Stomach (tissue), 9 donors: ENCODE data around the gene NOM1. TPM values are rescaled to one million over a fixed set of nuclear protein-coding genes. Genes with fewer than 3 reads are reported as not detected.
A peak's percentile ranks its signal among the peaks of the same experiment; 100 is the strongest.

Experiments
- DNase-seq, 2 donors: peaks; one replicate each; pipeline versions ENCODE4 v3.0.0 to v3.0.0-alpha.2; 2013 to 2019
- H3K27ac ChIP-seq, 5 donors: fragments of 200-600 bp in 4 of 5; sonication (generic) in 4 of 5; one replicate each; pipeline ENCODE4 v1.5.1; 2013 to 2019; ENCODE audit warnings: mild to moderate bottlenecking in 1 of 5, moderate library complexity in 1 of 5
- H3K27me3 ChIP-seq, 3 donors: fragments of 200-600 bp; sonication (generic); one replicate each; pipeline ENCODE4 v1.5.1; 2017 to 2019; ENCODE audit warnings: mixed run types in 1 of 3
- H3K36me3 ChIP-seq, 4 donors: fragments of 200-600 bp; sonication (generic); 1 replicate in 3 of 4; 2 replicates in 1 of 4; pipeline ENCODE4 v1.5.1; 2016 to 2019
- H3K4me1 ChIP-seq, 4 donors: fragments of 200-600 bp; sonication (generic); one replicate each; pipeline ENCODE4 v1.5.1; 2016 to 2019
- H3K4me3 ChIP-seq, 4 donors: fragments of 200-600 bp; sonication (generic) in 3 of 4; one replicate each; pipeline ENCODE4 v1.5.1; 2016 to 2019; ENCODE audit warnings: mild to moderate bottlenecking in 1 of 4
- H3K9me3 ChIP-seq, 4 donors: fragments of 200-600 bp; sonication (generic); one replicate each; pipeline ENCODE4 v1.5.1; 2016 to 2019
- EP300 ChIP-seq: sonication (generic); formaldehyde crosslinking; IDR thresholded peaks from one replicate; pipeline ENCODE4 v1.6.1; 2017; ENCODE audit warnings: antibody characterized with exemption
- POLR2A ChIP-seq, 4 donors: fragments of 450-650 bp; IDR thresholded peaks; one replicate each; pipeline ENCODE4 v1.6.1; 2016; ENCODE audit warnings: antibody characterized with exemption in 4 of 4, control low read depth in 2 of 4, mild to moderate bottlenecking in 1 of 4, moderate library complexity in 1 of 4
- POLR2AphosphoS5 ChIP-seq, 3 donors: sonication (generic); formaldehyde crosslinking; IDR thresholded peaks; one replicate each; pipeline ENCODE4 v1.6.1; 2016; ENCODE audit warnings: antibody characterized with exemption in 3 of 3
- WGBS, 5 donors: extraction: QIAGEN DNeasy Blood & Tissue Kit in 3 of 5; methylation state at CpG; one replicate each; pipeline versions ENCODE4 v1.1.5 to v1.1.7; 2013 to 2018; 5-methylcytosine and 5-hydroxymethylcytosine counted together
- intact Hi-C: fragments of 100-400 bp; cut with DNase I; formaldehyde crosslinking; loops from one replicate; pipeline ENCODE4 v1.15.1; 2023; ENCODE audit warnings: low total_unique reads
- polyA plus RNA-seq, 3 donors: library from polyadenylated mRNA; stranded (reverse); fragments of 200-250 nt; gene quantifications; one replicate each; pipeline ENCODE4 v1.2.3, GENCODE V29; 2013
- total RNA-seq, 5 donors: library from RNA; depleted of rRNA; stranded (reverse); fragments of >200 nt; gene quantifications; one replicate each; pipeline versions ENCODE4 v1.1.0 to v1.2.3, GENCODE V29; 2014 to 2016
- TF ChIP-seq, protein P1 (sequence below), 7 experiments: fragments of 450-650 bp in 4 of 7; fragments of 200-600 bp in 3 of 7; sonication (generic) in 3 of 7; IDR thresholded peaks; one replicate each; pipeline ENCODE4 v1.5.1; 2016 to 2019; ENCODE audit warnings: antibody characterized with exemption in 7 of 7, control low read depth in 2 of 7, mild to moderate bottlenecking in 1 of 7
- donor health status: healthy with polysubstance abuse.
- donor health status: Bipolar disorder and iron deficiency.
- donor health status: healthy.

Gene NOM1
- total and polyA plus RNA-seq, 8 donors, result 0.58 to 117 (median 12.4) TPM

DNA sequence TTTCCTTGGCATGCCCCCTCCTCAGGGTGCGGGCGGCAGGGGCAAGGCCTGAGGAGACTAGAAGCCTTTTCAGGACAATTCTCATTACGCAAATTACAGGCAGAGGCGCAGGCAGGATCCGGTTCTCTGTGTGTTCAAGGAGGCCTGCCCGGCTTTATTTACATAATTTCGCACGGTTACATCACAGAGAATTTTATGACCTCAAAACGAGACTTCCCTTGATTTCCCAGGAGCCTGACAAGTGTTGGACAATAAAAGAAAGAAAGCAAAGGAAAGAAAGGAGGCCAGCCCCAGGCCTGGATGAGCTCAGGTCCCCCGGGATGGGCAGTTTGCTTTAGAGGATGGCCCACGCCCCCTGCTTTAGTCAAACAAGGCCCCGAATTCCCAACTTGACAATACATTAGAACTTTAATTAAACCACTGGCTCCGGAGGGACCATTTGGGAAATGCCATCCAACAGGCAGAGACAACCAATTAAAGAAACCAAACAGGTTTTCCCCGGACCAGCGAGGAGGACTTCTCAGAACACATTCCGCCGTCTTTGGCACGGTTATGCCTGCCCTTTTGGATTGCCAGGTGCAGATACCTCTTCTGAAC, 58.1 kb downstream of the NOM1 start:
- Histone ChIP-seq H3K27ac (peak overlapping the region in 4 of 5 donors; percentile 33 to 66 (median 51)), H3K9me3 (no peaks in the 10 kb centered on the region), H3K4me1 (peaks cover 31 to 90% (median 75%) of the 10 kb centered on the region in 4 donors), H3K4me3 (peak overlapping the region in 3 of 4 donors; percentile 51 to 66 (median 57)), H3K27me3 (peaks cover 23 to 98% (median 77%) of the 10 kb centered on the region in 3 donors), H3K36me3 (no peaks in the 10 kb centered on the region)
- DNase-seq, result peak; percentile 57 to 81
- intact Hi-C loops, result no loop called here
- 17 to 25% (median 23%) methylated on average over 18 of the region's 18 CpGs for WGBS, 5 donors
- TF ChIP-seq POLR2AphosphoS5 (IDR thresholded peaks at IDR 0.05), result no peak
- no peak for TF ChIP-seq EP300
- TF ChIP-seq, protein P1, sequence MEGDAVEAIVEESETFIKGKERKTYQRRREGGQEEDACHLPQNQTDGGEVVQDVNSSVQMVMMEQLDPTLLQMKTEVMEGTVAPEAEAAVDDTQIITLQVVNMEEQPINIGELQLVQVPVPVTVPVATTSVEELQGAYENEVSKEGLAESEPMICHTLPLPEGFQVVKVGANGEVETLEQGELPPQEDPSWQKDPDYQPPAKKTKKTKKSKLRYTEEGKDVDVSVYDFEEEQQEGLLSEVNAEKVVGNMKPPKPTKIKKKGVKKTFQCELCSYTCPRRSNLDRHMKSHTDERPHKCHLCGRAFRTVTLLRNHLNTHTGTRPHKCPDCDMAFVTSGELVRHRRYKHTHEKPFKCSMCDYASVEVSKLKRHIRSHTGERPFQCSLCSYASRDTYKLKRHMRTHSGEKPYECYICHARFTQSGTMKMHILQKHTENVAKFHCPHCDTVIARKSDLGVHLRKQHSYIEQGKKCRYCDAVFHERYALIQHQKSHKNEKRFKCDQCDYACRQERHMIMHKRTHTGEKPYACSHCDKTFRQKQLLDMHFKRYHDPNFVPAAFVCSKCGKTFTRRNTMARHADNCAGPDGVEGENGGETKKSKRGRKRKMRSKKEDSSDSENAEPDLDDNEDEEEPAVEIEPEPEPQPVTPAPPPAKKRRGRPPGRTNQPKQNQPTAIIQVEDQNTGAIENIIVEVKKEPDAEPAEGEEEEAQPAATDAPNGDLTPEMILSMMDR (IDR thresholded peaks at IDR 0.05), result no peak
- TF ChIP-seq POLR2A (IDR thresholded peaks at IDR 0.05), result no peak

DNA sequence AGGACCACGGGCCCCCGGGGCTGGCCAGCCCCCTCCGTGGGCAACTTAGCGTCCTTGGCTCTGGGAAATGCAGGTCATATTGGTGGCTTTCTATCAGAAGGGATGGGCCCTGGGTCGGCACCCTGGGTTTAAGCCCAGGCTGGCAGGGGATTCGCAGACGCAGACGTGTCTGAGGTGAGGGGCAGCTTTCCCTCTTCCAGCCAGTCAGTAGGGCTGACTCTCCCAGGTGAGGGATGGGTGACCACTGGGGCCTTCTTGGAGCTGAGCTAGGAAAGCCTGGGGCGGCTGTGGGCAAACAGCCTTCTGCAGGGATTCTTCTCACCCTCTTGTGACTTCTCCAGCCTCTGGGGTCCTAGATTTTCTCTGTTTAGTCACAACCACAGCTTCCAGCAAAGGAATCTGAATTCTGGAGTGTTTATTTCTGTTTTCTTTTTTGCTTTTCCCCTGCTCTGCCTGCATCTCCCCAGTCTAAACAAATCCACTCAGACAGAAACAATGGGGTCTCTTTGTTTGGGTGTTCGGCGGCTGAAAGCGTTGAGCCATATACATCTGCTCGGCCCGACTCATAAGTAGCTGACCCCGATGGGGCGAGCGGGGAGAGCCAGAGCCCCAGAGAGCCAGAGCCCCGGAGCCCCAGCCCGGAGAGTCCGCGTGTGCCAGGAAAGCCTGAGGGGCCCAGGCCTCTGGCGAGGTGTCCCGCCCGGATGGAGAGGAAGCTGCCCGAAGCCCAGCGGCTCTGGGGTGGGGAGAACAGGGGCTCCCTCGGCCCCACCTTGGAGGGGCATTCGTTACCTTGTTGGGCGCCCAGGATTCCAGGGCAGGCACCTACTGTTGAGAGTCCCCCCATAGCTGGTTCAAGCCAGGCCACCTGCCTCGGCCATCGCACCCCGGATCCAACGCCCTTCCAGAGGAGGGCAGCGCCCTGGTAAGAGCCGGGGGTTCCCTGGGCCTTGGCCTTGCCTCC, 59.0 kb downstream of the NOM1 start:
- 9 to 17% (median 12%) methylated on average over 24 to 35 of the region's 35 CpGs for WGBS, 5 donors
- Histone ChIP-seq H3K36me3 (no peaks in the 10 kb centered on the region), H3K4me3 (peak overlapping the region; percentile 46 to 66 (median 54)), H3K27me3 (peaks cover 19 to 98% (median 77%) of the 10 kb centered on the region in 3 donors), H3K27ac (peak overlapping the region; percentile 61 to 77 (median 74)), H3K4me1 (peaks cover 31 to 81% (median 71%) of the 10 kb centered on the region in 4 donors), H3K9me3 (no peaks in the 10 kb centered on the region)
- intact Hi-C loops, result no loop called here
- DNase-seq, result peak in 1 of 2 donors; percentile 23
- TF ChIP-seq POLR2AphosphoS5 (IDR thresholded peaks at IDR 0.05), result no peak
- TF ChIP-seq, protein P1 (IDR thresholded peaks at IDR 0.05), result no peak
- TF ChIP-seq EP300, result no peak
- TF ChIP-seq POLR2A (IDR thresholded peaks at IDR 0.05), result no peak

DNA sequence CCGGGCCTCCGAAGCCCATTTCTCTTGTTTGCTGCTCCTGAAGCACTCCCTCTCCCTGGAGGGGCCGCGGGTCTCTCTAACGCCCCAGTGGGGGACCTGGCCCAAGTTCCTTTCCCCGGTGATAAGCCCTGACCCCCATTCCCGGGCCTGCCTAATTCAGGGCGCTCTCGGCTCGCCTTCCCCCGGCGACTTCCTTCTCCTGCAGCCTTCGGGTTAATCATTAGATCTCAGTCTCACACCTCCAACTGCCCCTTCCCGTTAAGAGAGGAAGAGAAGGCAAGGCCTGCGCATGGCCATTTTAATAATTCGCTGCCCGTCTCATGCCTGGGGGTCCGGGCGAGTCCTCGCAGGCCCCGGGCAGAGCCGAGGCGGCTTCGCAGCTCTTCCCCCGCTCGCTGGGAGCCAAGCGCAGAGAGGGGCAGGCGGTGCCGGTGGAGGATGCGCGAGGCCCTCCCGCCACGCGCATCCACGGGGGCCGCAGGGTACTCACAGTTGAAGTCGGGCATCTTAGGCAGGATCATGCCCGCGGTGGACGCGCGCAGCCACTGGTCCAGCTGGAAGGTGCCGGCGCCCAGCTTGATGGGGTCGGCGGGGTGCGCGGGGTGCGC, 59.8 kb downstream of the NOM1 start:
- WGBS, 5 donors, result 1 to 4% (median 2%) methylated on average over 26 to 49 of the region's 49 CpGs
- no peak for TF ChIP-seq POLR2A (IDR thresholded peaks at IDR 0.05)
- TF ChIP-seq POLR2AphosphoS5 (IDR thresholded peaks at IDR 0.05), result peak in 1 of 3 donors; percentile 9
- no peak for TF ChIP-seq EP300
- TF ChIP-seq, protein P1 (IDR thresholded peaks at IDR 0.05), result no peak
- peak; percentile 59 to 80 for DNase-seq
- H3K9me3 ChIP-seq, result no peaks in the 10 kb centered on the region
- peak overlapping the region; percentile 46 to 66 (median 54) for H3K4me3 ChIP-seq
- no peaks in the 10 kb centered on the region for H3K36me3 ChIP-seq
- peak overlapping the region; percentile 61 to 77 (median 74) for H3K27ac ChIP-seq
- peaks cover 27 to 73% (median 64%) of the 10 kb centered on the region in 4 donors for H3K4me1 ChIP-seq
- intact Hi-C loops, result no loop called here
- H3K27me3 ChIP-seq, result peaks cover 11 to 98% (median 75%) of the 10 kb centered on the region in 3 donors
